Stimulated activated CD8-positive, alpha-beta memory T cell treated with anti-CD3 and anti-CD28 coated beads, Interleukin-4, amount 100 ng/mL, for 1 hour (primary cell): ENCODE measurements around the gene STIM1.

Source experiments
- DNase-seq, 2 donors: peaks; one replicate each; pipeline ENCODE4 v3.0.0-alpha.2; 2020; ENCODE audit warnings: low read depth in 2 of 2, low spot score in 1 of 2

The STIM1 gene

DNA sequence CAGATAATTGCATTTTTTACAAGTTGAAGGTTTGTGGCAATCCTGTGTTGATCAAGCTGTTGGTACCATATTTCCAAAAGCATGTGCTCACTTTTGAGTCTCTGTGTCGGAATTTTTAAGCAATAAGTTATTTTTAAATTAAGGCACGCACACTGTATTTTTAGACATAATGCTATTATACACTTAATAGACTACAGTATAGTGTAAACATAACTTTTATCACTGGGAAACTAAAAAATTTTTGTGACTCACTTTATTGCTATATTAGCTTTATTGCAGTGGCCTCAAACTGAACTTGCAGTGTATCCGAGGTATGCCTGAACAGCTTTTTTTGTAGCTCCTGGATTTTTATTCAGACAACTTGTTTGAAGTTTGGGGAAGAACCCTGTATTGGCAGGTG is 207.9 kb downstream of the STIM1 start:
- no peak for DNase-seq

DNA sequence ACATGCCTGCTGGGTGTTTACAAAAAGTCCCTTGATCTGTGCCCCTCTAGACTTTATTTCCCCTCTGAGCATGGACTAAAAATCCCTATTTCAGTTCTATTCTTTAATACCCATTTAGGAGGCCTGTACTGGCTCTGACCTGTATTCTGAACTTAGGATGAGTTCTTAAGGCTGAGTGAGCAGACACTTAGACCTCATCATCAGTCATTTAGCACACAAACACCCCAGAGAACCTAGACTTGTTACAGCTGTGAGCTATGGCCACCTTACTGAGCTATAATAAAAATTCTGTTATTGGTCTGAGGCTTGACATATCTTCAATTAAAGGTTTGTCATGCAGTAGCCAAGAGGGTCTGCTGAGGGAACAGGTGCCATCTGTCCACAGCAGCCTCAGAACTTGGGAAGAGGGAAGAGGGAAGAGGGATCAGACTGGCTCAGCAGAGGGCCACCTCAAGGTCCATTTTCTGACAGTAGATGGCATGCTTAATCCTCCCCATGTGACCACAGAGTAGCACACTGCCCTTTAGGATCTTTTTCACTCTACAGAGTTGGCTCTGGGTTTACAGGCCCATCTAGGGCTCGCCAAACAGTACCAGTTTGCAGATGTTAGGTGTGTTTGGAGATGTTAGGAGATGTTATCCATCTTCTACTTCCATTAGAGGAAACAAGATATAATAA is 209.0 kb downstream of the STIM1 start:
- DNase-seq, result no peak

DNA sequence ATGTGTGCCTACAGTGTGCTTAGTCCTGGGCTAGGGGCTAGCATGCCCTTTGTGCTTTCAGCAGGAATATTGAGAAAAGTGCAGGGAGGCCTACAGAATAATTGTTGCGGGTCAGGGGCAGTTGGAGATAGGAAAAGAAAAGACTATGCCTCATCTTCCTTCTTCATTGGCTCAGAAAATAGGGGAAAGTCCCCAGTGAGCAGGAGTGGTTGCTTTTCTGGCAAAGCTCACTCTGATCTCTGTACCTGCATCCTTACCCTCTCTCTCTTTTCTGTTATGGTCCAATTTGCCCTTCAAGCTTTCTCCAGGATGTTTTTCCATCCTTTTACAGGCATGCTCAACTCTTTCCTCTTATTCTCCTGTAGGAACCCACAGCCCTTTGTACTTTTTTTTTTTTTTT is 209.6 kb downstream of the STIM1 start:
- DNase-seq, result no peak

DNA sequence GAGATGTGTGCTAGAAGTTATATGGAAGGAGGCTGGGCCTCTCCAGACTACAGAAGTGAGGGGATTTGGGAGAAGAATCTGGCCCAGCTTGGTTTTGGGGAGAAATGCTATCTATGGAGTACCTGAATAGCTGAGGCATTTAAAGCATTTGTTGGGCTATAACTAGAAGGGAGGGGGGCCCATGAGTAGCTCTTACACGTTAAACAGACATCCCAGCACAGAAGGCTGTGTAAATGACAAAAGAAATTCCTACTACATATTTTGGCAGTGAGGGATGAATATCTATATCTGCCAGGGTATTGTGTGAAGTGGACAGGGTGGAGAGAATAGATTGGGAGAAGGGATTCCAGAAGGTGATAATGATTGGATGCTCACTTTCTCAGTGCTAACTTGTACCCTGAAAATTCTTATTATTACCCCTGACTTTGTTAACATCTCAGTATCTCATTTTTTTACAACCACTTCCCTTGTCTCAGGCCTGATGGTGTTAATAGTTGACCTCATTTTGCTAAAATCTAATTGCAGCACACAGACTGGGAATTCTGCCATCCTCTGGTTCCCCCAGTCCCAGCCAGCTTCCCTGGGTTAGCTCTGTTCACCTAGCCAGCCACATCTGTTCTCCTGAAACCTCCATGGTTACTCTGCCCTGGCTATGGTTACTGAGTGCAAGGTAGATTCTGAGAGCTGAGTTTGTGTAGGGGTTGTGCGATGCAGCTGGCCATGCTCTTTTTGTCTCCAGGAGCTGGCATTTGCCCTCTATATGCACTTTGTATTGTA is 210.3 kb downstream of the STIM1 start:
- DNase-seq, result no peak

- no peak for DNase-seq
Observed at GRCh38 chr11:4066910-4067309, 211.4 kb downstream of the STIM1 start.

- DNase-seq, result no peak
Observed at GRCh38 chr11:4068962-4069361, 213.5 kb downstream of the STIM1 start.

GRCh38 chr11:4071325-4071724 is 215.9 kb downstream of the STIM1 start:
- DNase-seq, result no peak

DNA sequence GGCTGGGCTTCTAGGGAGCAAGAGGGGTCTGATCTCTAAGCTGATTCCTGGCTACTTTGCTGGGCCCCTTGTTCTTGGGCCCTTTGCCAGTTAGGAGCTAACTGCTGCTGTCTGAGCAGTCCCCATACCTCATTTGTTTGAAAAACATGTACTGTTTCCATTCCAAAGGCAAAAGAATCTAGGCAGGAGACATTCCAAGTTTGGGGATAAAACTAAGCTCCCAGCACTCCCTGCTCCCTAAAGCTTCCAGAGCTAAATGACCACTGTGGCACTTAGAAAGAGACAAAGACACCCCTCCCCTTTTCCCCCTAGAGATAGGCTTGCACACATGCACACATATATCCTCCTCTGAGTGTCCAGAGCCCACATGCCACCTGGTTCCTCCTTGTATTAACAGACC is 216.4 kb downstream of the STIM1 start:
- no peak for DNase-seq

GRCh38 chr11:4072668-4073285 is 217.3 kb downstream of the STIM1 start:
- no peak for DNase-seq

- DNase-seq, result no peak
Observed at GRCh38 chr11:4074266-4074665, 218.8 kb downstream of the STIM1 start.

DNA sequence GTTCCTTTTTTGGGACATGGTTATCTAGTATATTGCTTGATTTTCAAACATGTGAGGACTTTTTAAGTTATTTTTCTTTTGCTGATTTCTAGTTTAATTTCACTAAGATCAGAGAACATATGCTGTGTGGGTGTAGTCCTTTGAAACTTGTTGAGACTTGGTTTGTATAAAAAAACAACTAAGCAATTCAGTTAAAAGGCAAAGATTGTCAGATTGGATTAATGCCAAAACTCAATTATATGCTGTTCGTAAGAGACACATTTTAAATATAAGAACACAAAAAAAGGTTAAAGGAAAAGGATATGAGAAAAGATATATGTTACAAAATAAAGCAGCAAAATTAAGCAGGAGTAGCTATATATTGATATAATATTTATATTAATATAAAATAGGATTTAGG is 221.3 kb downstream of the STIM1 start:
- DNase-seq, result no peak

DNA sequence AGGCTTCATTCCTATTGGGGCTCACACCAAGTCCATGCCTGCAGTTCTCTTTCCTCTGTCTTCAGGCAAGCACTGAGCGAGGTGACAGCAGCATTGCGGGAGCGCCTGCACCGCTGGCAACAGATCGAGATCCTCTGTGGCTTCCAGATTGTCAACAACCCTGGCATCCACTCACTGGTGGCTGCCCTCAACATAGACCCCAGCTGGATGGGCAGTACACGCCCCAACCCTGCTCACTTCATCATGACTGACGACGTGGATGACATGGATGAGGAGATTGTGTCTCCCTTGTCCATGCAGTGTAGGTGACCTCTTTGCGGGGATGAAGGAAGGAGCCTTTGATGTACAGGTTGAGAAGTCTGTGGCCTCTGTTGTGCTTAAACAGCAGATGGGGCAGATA is 227.7 kb downstream of the STIM1 start:
- DNase-seq, result no peak

DNA sequence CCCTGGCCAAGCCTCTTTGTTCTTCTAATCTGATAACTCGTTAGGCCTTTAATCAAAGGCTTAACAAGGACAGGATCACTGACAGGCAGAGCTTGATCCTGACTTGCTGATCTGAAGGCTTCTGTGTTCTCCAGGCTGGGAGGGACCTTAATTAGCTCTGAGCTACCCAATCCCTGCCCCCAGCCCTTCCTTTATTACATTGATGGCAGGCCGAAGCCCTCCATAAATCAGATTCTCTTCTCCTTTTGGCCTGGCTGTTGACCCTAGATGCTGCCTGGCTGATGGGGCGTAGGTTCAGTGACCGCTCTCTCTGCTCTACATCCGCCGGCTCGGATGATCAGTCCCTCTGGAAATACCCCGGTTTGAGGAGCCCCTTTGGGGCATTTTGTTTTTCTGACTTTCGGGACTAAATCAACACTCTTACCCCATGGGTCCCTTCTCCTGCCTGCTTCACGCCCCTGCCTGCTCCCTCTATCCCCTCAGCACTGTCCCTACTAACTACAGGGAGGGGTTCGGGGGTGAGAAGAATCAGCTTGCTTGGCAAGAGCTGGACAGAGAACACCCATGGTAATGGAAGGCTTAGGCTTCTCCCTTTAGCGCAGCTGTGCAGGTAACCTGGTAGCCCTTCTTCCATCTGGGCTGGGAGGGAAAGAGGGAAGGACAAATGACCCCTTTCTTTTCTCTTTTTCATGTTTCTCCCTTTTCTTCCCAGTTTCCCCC is 229.1 kb downstream of the STIM1 start:
- no peak for DNase-seq

DNA sequence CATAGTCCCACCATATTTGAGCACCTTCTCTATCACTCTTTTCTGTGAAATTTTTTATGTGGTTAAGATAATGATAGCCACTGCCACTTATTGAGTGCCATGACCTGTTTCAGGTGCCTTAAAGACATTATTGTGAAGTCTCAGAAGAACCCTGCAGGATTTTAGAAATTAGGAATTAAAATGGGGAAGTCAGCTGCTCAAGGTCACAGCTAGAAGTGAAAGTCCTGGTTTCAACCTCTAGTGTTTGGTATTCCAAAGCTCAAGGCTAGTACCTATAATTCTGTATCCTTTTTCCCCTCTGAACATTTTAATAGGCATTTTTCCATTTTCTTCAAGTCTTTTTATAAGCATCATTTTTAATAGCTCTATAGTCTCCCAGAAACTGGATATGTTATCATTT is 230.1 kb downstream of the STIM1 start:
- DNase-seq, result no peak

- DNase-seq, result no peak
Observed at GRCh38 chr11:4086575-4087353, 231.3 kb downstream of the STIM1 start.

DNA sequence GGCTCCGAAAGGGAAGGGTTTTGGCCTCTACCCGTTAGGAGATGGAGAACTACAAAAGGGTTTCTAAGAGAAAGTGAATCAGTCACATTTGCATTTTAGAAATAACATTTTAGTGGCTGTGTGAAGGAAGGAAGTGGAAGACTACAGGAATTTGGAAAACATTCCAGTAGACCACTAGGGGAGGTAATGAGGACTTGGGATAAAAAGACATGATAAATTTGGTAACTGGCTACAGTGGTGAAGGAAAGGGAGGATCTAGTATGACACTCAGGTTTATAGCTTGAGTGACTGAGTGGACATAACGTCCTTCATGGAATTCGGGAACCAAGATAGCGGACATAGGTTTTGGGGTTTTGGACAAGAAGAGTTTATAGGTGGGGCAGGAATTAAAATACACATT is 232.1 kb downstream of the STIM1 start:
- DNase-seq, result no peak

- no peak for DNase-seq
Observed at GRCh38 chr11:4090258-4090657, 234.8 kb downstream of the STIM1 start.

- no peak for DNase-seq
Observed at GRCh38 chr11:4092026-4092425, 236.6 kb downstream of the STIM1 start.

GRCh38 chr11:4093519-4094347 is 238.3 kb downstream of the STIM1 start:
- no peak for DNase-seq
